Esophagus squamous epithelium (tissue), 4 donors: ENCODE results near the gene ADAM20.

Experiments used
- CTCF ChIP-seq, 6 experiments: fragments of 450-650 bp in 4 of 6; fragments of 200-600 bp in 2 of 6; sonication (generic) in 2 of 6; IDR thresholded peaks; one replicate each; pipeline ENCODE4 v1.5.1; 2016 to 2019; ENCODE audit warnings: antibody characterized with exemption in 6 of 6, mild to moderate bottlenecking in 4 of 6, moderate library complexity in 4 of 6
- POLR2A ChIP-seq, 4 donors: fragments of 450-650 bp; IDR thresholded peaks; one replicate each; pipeline ENCODE4 v1.6.1; 2017; ENCODE audit warnings: antibody characterized with exemption in 4 of 4, mild to moderate bottlenecking in 4 of 4, moderate library complexity in 3 of 4

GRCh38 chr14:70515811-70516210 lies 19.0 kb downstream of the ADAM20 start:
- TF ChIP-seq CTCF (IDR thresholded peaks at IDR 0.05) (no peak), POLR2A (IDR thresholded peaks at IDR 0.05) (no peak)
